Mucosa of stomach (tissue), 1 donor: ENCODE results near the gene TPSAB1.
"Not testable (repeated sequence)": the region's sequence is repeated elsewhere in the genome, so short reads cannot be mapped to it uniquely, and the experiment has no call there.

Experiments used
- H3K27me3 ChIP-seq: one replicate; pipeline ENCODE4 v1.7.0; 2013; ENCODE audit warnings: mild to moderate bottlenecking, low read length; ENCODE audit not compliant: control insufficient read depth, insufficient read depth
- H3K36me3 ChIP-seq: one replicate; pipeline ENCODE4 v1.7.0; 2013; ENCODE audit warnings: low read length; ENCODE audit not compliant: control insufficient read depth, insufficient read depth
- H3K4me1 ChIP-seq: one replicate; pipeline ENCODE4 v1.7.0; 2013; ENCODE audit warnings: mild to moderate bottlenecking, low read length; ENCODE audit not compliant: control insufficient read depth, insufficient read depth
- H3K4me3 ChIP-seq: one replicate; pipeline ENCODE4 v1.7.0; 2013; ENCODE audit warnings: low read length
- H3K9ac ChIP-seq: one replicate; pipeline ENCODE4 v1.7.0; 2013; ENCODE audit warnings: mild to moderate bottlenecking, low read length, moderate library complexity
- H3K9me3 ChIP-seq: one replicate; pipeline ENCODE4 v1.7.0; 2013; ENCODE audit warnings: mild to moderate bottlenecking, low read length, moderate library complexity; ENCODE audit not compliant: control insufficient read depth
- donor health status: Pancreatic carcinoma.

Gene TPSAB1

DNA sequence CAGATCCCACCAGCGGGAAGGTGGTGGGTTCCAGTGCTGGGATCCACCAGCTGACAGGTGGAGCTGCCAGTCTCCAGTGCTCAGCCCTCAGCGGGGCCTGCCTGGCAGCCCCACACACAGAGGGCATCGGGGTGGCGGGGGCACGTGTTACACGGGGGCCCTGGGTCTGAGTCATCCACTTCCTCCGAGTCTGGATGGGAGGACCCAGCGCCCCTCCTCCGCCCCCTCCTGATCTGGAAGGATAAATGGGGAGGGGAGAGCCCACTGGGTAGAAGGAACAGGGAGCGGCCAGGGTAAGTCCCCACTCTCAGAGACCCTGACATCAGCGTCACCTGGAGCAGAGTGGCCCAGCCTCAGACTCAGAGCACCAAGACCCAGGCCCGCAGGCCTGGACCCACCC, at the start of gene TPSAB1:
TPSAB1 (plus strand) TSS at position 270 of the 400 bp plus-strand sequence. CDS start 234 bp downstream, outside the sequence.
- not testable (repeated sequence) for H3K27me3 ChIP-seq, H3K4me3 ChIP-seq, H3K9me3 ChIP-seq, H3K4me1 ChIP-seq, H3K9ac ChIP-seq, H3K36me3 ChIP-seq

DNA sequence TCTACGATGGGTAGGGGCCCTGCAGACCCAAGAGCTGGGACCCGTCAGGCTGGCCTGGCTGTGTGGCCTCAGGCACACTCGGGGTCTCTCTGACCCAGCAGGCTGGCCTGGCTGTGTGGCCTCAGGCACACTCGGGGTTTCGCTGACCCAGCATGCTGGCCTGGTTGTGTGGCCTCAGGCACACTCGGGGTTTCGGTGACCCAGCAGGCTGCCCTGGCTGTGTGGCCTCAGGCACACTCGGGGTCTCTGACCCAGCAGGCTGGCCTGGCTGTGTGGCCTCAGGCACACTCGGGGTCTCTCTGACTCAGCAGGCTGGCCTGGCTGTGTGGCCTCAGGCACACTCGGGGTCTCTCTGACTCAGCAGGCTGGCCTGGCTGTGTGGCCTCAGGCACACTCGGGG, 49.7 kb upstream of the TPSAB1 start:
- not testable (repeated sequence) for H3K9me3 ChIP-seq, H3K4me1 ChIP-seq, H3K9ac ChIP-seq, H3K36me3 ChIP-seq, H3K27me3 ChIP-seq, H3K4me3 ChIP-seq

DNA sequence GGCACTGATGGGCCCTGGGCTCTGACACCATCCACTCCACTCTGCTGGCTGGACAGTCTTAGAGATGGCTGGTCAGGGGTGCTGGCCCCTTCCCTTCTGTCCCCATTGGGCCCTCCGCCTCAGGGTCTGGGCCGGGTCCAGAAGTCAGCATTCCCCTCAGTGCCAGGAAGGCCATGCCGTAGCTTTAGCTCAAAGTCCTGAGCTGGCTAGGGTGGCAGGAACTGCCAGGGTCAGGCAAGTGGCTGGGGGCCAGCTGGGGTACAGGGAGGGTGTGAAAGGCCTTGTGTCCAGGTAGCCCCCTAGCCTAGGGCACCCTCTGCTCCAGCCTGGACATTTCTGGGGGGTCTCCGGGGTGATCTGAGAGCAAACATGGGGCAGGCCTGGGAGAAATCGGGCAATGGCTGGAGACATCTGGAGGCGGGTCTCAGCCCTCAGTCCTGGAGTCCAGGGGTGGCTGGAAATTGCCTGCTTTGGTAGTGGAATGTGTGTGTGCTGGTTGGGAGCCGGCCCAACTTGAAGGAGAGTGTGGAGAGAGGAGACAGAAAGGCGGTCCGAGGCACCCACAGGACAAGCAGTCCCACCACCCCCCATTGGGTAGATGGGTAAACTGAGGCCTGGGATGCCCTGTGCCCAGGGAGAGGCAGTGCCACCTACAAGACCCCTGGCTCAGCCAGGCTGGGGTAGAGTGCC, 48.0 kb upstream of the TPSAB1 start:
- Histone ChIP-seq H3K27me3 (no peaks in the 10 kb centered on the region), H3K4me3 (no peak overlapping the region)

DNA sequence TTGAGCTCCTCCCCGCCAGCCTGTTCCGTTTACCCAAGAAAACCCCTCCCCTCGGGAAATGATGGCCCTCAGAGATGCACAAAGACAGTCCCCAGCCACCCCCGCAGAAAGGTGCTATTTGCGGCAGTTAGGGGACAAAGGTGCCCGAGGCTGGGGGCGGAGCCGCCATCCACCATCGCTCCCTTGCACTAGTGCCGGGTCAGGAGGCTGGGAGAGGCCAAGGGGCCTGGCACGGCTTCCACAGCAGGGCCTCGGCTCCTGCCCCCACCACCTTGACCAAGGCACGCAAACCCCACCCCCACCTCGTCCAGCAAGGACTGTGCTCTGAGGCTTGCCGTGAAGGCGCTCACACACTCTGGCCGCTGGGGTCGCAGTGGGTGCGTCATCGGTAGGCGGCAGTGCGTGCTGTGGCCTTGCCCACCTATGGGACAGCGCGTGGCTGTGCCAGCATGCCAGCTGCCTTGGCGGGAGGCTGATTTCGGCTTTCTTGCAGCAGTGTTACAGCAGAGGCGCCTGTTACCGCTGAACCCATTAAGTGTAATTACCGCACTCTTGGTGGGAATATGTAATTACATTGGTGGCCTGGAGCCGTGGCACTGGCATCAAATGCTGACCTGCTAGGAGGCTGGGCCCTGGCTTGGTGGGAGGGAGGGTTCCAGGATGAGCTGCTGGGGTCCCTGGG, 47.2 kb upstream of the TPSAB1 start:
- Histone ChIP-seq H3K9ac (no peak overlapping the region), H3K27me3 (no peaks in the 10 kb centered on the region), H3K36me3 (no peaks in the 10 kb centered on the region), H3K4me1 (no peaks in the 10 kb centered on the region), H3K9me3 (no peaks in the 10 kb centered on the region), H3K4me3 (no peak overlapping the region)

More for the DNA sequence above, 48.0 kb upstream of the TPSAB1 start:
- Histone ChIP-seq H3K9ac (no peak overlapping the region), H3K4me1 (no peaks in the 10 kb centered on the region), H3K9me3 (no peaks in the 10 kb centered on the region), H3K36me3 (no peaks in the 10 kb centered on the region)

DNA sequence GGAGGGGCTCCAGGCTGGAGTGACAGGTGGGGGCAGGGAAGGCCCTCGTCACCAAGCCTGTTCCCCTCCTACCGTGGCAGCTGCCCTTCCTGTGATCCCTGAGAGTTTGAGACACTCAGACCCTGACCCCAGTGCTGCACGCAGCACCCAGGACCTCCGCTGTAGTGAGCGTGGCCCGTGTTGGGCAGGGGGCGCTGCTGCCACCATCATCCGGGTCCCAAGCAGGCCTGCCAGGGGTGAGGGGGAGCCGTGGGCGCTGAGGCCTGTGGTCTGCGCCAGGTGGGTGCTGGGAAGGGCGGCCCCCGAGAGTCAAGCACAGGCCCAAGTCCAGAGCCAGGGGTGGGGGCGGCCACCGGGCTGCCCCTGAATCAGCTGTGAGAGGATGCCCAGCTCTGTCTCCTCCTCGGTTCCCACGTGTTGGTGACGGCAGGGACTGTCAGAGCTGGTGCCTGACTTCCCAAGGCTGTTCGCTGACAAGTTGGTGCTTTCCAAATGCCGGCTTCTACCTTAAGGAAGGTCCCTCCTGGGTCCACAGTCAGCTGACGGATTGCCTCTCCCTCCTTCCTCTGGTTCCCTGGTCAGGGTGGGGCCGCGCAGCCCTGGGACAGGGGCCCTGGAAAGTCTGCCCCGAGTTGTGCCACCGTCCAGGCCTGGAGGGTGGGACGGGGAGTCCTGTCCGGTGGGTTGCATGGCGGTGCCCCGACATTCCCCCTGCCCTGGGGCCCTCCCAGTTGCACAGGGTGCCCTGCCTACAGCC, 46.5 kb upstream of the TPSAB1 start:
- Histone ChIP-seq H3K9me3 (no peaks in the 10 kb centered on the region), H3K27me3 (no peaks in the 10 kb centered on the region), H3K4me1 (no peaks in the 10 kb centered on the region), H3K4me3 (no peak overlapping the region), H3K36me3 (no peaks in the 10 kb centered on the region), H3K9ac (no peak overlapping the region)

DNA sequence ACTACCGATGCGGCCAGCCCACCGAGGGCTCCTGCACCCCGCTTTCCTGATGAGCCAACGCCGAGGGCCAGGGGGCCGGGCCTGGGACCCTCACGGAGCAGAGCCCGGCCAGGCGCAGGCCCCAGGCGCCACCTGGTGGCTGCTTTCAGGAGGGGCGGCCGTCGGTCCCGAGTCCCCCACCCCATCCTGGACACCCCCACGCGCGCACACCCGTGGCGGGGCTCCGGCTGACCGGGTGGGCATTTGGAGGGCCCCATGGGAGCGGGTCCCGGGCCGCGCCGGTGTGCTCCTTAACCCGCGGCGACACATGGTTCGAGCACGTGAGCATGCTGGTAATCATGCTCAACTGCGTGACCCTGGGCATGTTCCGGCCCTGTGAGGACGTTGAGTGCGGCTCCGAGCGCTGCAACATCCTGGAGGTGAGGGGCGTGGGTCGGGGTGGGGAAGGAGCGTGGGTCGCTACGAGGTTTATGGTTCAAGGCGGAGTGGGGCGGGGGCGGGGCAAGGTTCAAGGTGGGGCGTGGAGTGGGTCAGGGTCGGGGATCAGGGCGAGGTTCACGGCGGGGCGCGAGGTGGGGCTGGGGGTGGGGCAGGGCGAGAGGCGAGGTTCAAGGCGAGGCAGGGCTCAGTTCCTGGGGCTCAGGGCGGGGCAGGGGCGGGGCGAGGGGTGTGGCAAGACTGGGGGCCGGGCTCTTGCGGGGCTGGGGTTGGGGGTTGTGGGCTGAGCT, 45.7 kb upstream of the TPSAB1 start:
- H3K4me1 ChIP-seq = no peaks in the 10 kb centered on the region

DNA sequence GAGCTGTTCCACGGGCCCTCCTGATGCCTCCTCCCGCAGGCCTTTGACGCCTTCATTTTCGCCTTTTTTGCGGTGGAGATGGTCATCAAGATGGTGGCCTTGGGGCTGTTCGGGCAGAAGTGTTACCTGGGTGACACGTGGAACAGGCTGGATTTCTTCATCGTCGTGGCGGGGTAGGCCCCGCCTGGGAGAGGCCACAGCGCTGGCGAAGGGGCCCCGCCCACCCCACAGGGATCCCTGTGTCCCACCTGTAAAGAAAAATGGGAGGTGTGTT, 45.2 kb upstream of the TPSAB1 start:
- no peaks in the 10 kb centered on the region for H3K27me3 ChIP-seq
- no peak overlapping the region for H3K9ac ChIP-seq
- H3K4me1 ChIP-seq = no peaks in the 10 kb centered on the region
- H3K4me3 ChIP-seq = no peak overlapping the region
- no peaks in the 10 kb centered on the region for H3K36me3 ChIP-seq
- no peaks in the 10 kb centered on the region for H3K9me3 ChIP-seq

More for the DNA sequence above, 45.7 kb upstream of the TPSAB1 start:
- no peaks in the 10 kb centered on the region for H3K36me3 ChIP-seq
- H3K9ac ChIP-seq = no peak overlapping the region
- H3K27me3 ChIP-seq = no peaks in the 10 kb centered on the region
- no peaks in the 10 kb centered on the region for H3K9me3 ChIP-seq
- no peak overlapping the region for H3K4me3 ChIP-seq

DNA sequence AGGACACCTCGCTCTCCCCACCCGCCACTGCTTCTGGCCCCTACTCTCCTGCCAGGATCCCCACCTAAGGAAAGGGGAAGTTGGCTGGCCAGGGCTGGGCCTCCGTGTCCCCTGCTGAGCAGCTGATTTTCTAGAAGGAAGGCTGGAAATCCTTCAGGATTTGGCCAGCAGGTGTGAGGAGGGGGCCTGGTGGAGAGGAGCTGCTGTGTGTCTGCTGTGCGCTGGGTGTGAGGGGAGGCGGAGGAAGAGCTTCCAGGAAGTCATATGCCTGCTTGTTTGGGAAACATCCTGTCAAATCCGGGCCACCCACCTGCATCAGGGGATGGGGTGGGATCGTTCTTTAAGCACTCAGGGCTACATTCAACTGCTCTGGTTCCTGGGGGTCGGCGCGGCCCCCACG, 44.0 kb upstream of the TPSAB1 start:
- Histone ChIP-seq H3K27me3 (no peaks in the 10 kb centered on the region), H3K9ac (no peak overlapping the region), H3K4me3 (no peak overlapping the region), H3K4me1 (no peaks in the 10 kb centered on the region), H3K36me3 (no peaks in the 10 kb centered on the region), H3K9me3 (no peaks in the 10 kb centered on the region)

DNA sequence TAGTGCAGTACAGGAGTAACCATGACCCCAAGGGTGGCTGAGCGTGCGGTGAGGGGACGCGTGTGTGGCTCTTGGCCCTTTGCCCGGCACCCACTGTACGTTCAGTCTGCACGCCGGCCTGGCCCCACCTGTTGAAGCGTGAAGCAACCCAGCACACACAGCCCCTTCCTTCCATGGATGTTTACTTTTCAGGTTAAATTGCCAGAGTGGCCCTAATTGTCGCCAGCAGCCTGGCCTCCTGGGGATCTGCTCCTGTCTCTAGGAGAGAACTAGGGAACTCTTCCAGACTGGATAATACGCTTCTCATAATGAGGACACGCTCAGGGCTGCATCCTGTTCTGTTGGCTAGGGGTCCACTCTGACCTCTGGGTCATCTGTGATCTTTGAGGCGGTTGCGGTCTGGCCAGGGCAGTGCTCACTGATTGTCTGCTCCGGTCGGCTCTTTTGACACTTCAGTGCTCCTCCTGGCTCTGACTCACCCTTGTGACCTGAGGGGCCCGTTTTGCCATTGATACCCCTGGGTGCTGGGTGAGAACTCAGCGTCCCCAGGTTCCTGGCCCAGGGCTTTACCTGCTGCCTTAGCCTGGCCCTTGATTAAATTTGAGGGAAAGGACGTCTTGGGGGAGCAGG, 43.2 kb upstream of the TPSAB1 start:
- no peaks in the 10 kb centered on the region for H3K27me3 ChIP-seq
- H3K9ac ChIP-seq = no peak overlapping the region
- H3K9me3 ChIP-seq = no peaks in the 10 kb centered on the region
- no peaks in the 10 kb centered on the region for H3K4me1 ChIP-seq
- H3K36me3 ChIP-seq = no peaks in the 10 kb centered on the region
- no peak overlapping the region for H3K4me3 ChIP-seq

DNA sequence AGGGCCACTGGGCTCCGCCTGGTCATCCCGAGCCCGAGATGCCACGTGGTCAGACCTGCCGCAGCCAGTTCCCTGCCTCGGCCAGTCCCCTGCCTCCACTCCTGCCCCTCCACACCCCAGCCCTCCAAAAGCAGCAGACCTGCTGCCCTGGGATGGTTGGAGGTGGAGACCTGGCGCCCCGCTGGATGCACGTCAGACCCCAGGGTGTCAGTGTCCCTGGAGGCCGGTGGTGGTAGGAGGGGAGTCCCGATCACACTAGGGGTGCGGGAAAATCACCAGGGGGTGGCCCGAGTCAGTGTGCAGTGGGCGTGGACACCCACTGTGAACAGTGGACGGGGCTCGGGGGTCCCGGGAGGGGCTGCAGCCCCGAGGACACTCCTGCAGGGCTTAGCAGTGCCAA, 42.3 kb upstream of the TPSAB1 start:
- no peaks in the 10 kb centered on the region for H3K4me1 ChIP-seq
- H3K36me3 ChIP-seq = no peaks in the 10 kb centered on the region
- H3K9me3 ChIP-seq = no peaks in the 10 kb centered on the region
- no peak overlapping the region for H3K9ac ChIP-seq
- no peak overlapping the region for H3K4me3 ChIP-seq
- H3K27me3 ChIP-seq = no peaks in the 10 kb centered on the region

DNA sequence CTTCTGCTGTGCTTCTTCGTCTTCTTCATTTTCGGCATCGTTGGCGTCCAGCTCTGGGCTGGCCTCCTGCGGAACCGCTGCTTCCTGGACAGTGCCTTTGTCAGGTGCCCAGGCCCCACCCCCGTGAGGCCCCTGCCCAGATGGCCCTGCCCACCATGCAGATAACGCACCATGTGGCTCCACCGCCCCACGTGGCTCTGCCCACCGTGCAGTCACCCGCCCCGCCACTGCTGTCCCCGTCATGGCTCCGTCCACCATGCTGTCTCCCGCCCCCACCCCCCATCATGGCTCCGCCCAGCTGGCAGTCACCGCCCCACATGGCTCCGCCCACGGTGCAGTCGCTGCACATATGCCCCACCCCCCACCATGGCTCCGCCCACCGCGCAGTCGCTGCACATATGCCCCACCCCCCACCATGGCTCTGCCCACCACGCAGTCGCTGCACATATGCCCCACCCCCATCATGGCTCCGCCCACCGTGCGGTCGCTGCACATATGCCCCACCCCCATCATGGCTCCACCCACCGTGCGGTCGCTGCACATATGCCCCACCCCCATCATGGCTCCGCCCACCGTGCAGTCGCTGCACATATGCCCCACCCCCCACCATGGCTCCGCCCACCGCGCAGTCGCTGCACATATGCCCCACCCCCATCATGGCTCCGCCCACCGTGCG, 41.7 kb upstream of the TPSAB1 start:
- H3K4me3 ChIP-seq, H3K9ac ChIP-seq, H3K4me1 ChIP-seq, H3K27me3 ChIP-seq, H3K9me3 ChIP-seq, H3K36me3 ChIP-seq: not testable (repeated sequence)
